HL-60 (cell line): ENCODE measurements around the gene FOXO6.

Experiments
- DNase-seq, 2 experiments: peaks; one replicate each; pipeline ENCODE4 v3.0.0-alpha.2; 2010 to 2020; ENCODE audit warnings: low read depth in 1 of 2, low spot score in 1 of 2
- H3K27ac ChIP-seq: fragments of 250-450 bp; sonication (Bioruptor Pico); replicated peaks from 2 replicates; pipeline ENCODE4 v1.5.1; 2020; ENCODE audit warnings: mild to moderate bottlenecking, moderate library complexity
- H3K27me3 ChIP-seq: fragments of 250-450 bp; sonication (Bioruptor Pico); 2 replicates; pipeline ENCODE4 v1.5.1; 2021; ENCODE audit warnings: mild to moderate bottlenecking, moderate library complexity; ENCODE audit not compliant: insufficient read depth, poor library complexity, severe bottlenecking
- H3K4me3 ChIP-seq: replicated peaks from 2 replicates; pipeline ENCODE4 v1.5.1; 2011; ENCODE audit warnings: mild to moderate bottlenecking, control low read depth, low read length; ENCODE audit not compliant: insufficient read depth
- CTCF ChIP-seq: IDR thresholded peaks from one replicate; pipeline ENCODE4 v1.5.1; 2011; ENCODE audit warnings: low read length, control low read depth, inconsistent platforms; ENCODE audit not compliant: insufficient read depth
- GABPA ChIP-seq: IDR thresholded peaks from 2 replicates; pipeline ENCODE4 v1.6.1; 2012; ENCODE audit warnings: low read depth
- POLR2AphosphoS5 ChIP-seq: IDR thresholded peaks from 2 replicates; pipeline ENCODE4 v1.6.1; 2012; ENCODE audit warnings: low read depth
- REST ChIP-seq: IDR thresholded peaks from 2 replicates; pipeline ENCODE4 v1.6.1; 2012; ENCODE audit warnings: low read depth; ENCODE audit not compliant: insufficient replicate concordance
- SPI1 ChIP-seq: IDR thresholded peaks from 2 replicates; pipeline ENCODE4 v1.6.1; 2012; ENCODE audit warnings: low read depth, mild to moderate bottlenecking, borderline replicate concordance

Gene FOXO6

GRCh38 chr1:41314376-41315145 is 46.7 kb upstream of the FOXO6 start:
- no peak overlapping the region for H3K4me3 ChIP-seq
- H3K27me3 ChIP-seq, result no peaks in the 10 kb centered on the region
- no peak for DNase-seq
- no peak overlapping the region for H3K27ac ChIP-seq
- no peak for TF ChIP-seq GABPA
- TF ChIP-seq POLR2AphosphoS5, result no peak
- no peak for TF ChIP-seq CTCF
- no peak for TF ChIP-seq SPI1
- TF ChIP-seq REST, result no peak

- no peak for DNase-seq
- H3K4me3 ChIP-seq, result no peak overlapping the region
Observed at GRCh38 chr1:41315146-41315822, 46.0 kb upstream of the FOXO6 start.

More at GRCh38 chr1:41315146-41315822, 46.0 kb upstream of the FOXO6 start:
- Histone ChIP-seq H3K27ac (no peak overlapping the region), H3K27me3 (no peaks in the 10 kb centered on the region)
- TF ChIP-seq POLR2AphosphoS5 (no peak), REST (no peak), GABPA (no peak), SPI1 (no peak), CTCF (no peak)
